GM23338 (cell line): Measurements from ENCODE around the gene STAMBPL1. TPM values are rescaled to one million over a fixed set of nuclear protein-coding genes. Genes with fewer than 3 reads are reported as not detected.
A peak's percentile ranks its signal among the peaks of the same experiment; 100 is the strongest.
"Not testable (repeated sequence)": the region's sequence is repeated elsewhere in the genome, so short reads cannot be mapped to it uniquely, and the experiment has no call there.

Experiments
- ATAC-seq: fragments of 200-7000 bp; cut with Tn5 transposase; 3 replicates; pipeline ENCODE4 v1.9.1; 2020
- DNase-seq: peaks from one replicate; pipeline ENCODE4 v3.0.0-alpha.2; 2015; ENCODE audit warnings: low spot score
- H2AFZ ChIP-seq: fragments of 200-600 bp; sonication (generic); 2 replicates; pipeline ENCODE4 v1.8.0; 2016; ENCODE audit warnings: antibody characterized with exemption, mild to moderate bottlenecking, moderate library complexity
- H3F3A ChIP-seq: fragments of 200-600 bp; sonication (generic); replicated peaks from 2 replicates; pipeline ENCODE4 v1.8.0; 2017; ENCODE audit warnings: antibody characterized with exemption, mixed run types, low read depth
- H3K27ac ChIP-seq: fragments of 200-600 bp; sonication (generic); 2 replicates; pipeline ENCODE4 v1.6.1; 2016; ENCODE audit warnings: low read depth
- H3K27me3 ChIP-seq: fragments of 200-600 bp; sonication (generic); 2 replicates; pipeline ENCODE4 v1.8.0; 2016; ENCODE audit warnings: mild to moderate bottlenecking, mixed run types, moderate library complexity; ENCODE audit not compliant: insufficient read depth
- H3K36me3 ChIP-seq: fragments of 200-600 bp; sonication (generic); 2 replicates; pipeline ENCODE4 v1.8.0; 2016; ENCODE audit warnings: mild to moderate bottlenecking; ENCODE audit not compliant: insufficient read depth
- H3K4me1 ChIP-seq: fragments of 200-600 bp; sonication (generic); 2 replicates; pipeline ENCODE4 v1.8.0; 2016; ENCODE audit warnings: mild to moderate bottlenecking, moderate library complexity; ENCODE audit not compliant: insufficient read depth
- H3K4me2 ChIP-seq: fragments of 200-600 bp; sonication (generic); 2 replicates; pipeline ENCODE4 v1.7.1; 2017; ENCODE audit warnings: mixed run types
- H3K4me3 ChIP-seq: fragments of 200-600 bp; sonication (generic); 2 replicates; pipeline ENCODE4 v1.6.1; 2016; ENCODE audit warnings: mixed run types
- H3K79me2 ChIP-seq: fragments of 200-600 bp; sonication (generic); replicated peaks from 2 replicates; pipeline ENCODE4 v1.8.0; 2017; ENCODE audit warnings: mild to moderate bottlenecking; ENCODE audit not compliant: insufficient read depth
- H3K9me2 ChIP-seq: fragments of 200-600 bp; sonication (generic); 2 replicates; pipeline ENCODE4 v1.8.0; 2017; ENCODE audit not compliant: insufficient read depth
- H4K20me1 ChIP-seq: fragments of 200-600 bp; sonication (generic); replicated peaks from 2 replicates; pipeline ENCODE4 v1.8.0; 2017; ENCODE audit warnings: mild to moderate bottlenecking; ENCODE audit not compliant: insufficient read depth
- H3K27ac Mint-ChIP-seq: 2 replicates; pipeline ENCODE4 v1.8.0; 2020; ENCODE audit warnings: inconsistent platforms, mild to moderate bottlenecking, moderate library complexity, mixed read lengths
- H3K27me3 Mint-ChIP-seq: 3 replicates; pipeline ENCODE4 v1.8.0; 2022; ENCODE audit warnings: low read depth, mild to moderate bottlenecking, moderate library complexity, mixed read lengths, inconsistent platforms; ENCODE audit not compliant: insufficient read depth, poor library complexity
- H3K36me3 Mint-ChIP-seq: 3 replicates; pipeline ENCODE4 v1.8.0; 2021; ENCODE audit warnings: low read depth, mild to moderate bottlenecking, inconsistent platforms, moderate library complexity, mixed read lengths
- H3K4me1 Mint-ChIP-seq: 3 replicates; pipeline ENCODE4 v1.8.0; 2020; ENCODE audit warnings: mild to moderate bottlenecking, inconsistent platforms, mixed read lengths
- H3K4me3 Mint-ChIP-seq: 3 replicates; pipeline ENCODE4 v1.8.0; 2021; ENCODE audit warnings: moderate library complexity, mild to moderate bottlenecking, inconsistent platforms, mixed read lengths
- H3K9me3 Mint-ChIP-seq: 3 replicates; pipeline ENCODE4 v1.8.0; 2020; ENCODE audit warnings: moderate library complexity, mild to moderate bottlenecking, inconsistent platforms, mixed read lengths
- CREB1 ChIP-seq: fragments of 250-450 bp; sonication (Bioruptor Pico); IDR thresholded peaks from 2 replicates; pipeline ENCODE4 v1.5.0; 2020; ENCODE audit warnings: low read depth, mild to moderate bottlenecking, moderate library complexity
- NANOG ChIP-seq: IDR thresholded peaks from 2 replicates; pipeline ENCODE4 v1.6.1; 2016; ENCODE audit warnings: antibody characterized with exemption, borderline replicate concordance
- POLR2AphosphoS5 ChIP-seq: IDR thresholded peaks from 2 replicates; pipeline ENCODE4 v1.6.1; 2016; ENCODE audit warnings: antibody characterized with exemption, low read depth
- STAT1 ChIP-seq: IDR thresholded peaks from one replicate; pipeline ENCODE4 v1.6.1; 2016; ENCODE audit warnings: antibody characterized with exemption; ENCODE audit not compliant: unreplicated experiment
- ZNF331 ChIP-seq: fragments of 250-450 bp; sonication (Bioruptor Pico); IDR thresholded peaks from 2 replicates; pipeline ENCODE4 v1.5.0; 2020; ENCODE audit warnings: low read depth, mild to moderate bottlenecking, moderate library complexity
- polyA plus RNA-seq: library from polyadenylated mRNA; unstranded; fragments of >200 nt; fragmentation: Nextera tagmentation; extraction: Ambion mirVana; gene quantifications from 2 replicates; pipeline ENCODE4 v1.2.1, GENCODE V29; 2016
- total RNA-seq: library from RNA; depleted of rRNA; stranded (reverse); fragments of >200 nt; shearing (Covaris generic); gene quantifications from 2 replicates; pipeline ENCODE4 v1.2.3, GENCODE V29; 2014
- TF ChIP-seq, protein P1 (sequence below), 2 experiments: fragments of 200-600 bp in 1 of 2; sonication (generic) in 1 of 2; conservative IDR thresholded peaks; 2 replicates each; pipeline versions ENCODE4 v1.5.1 to v1.6.1; 2016 to 2017; ENCODE audit warnings: antibody characterized with exemption in 2 of 2, low read depth in 2 of 2, mild to moderate bottlenecking in 2 of 2, moderate library complexity in 1 of 2
- TF ChIP-seq, protein P2 (sequence below): IDR thresholded peaks from 2 replicates; pipeline ENCODE4 v1.6.1; 2016; ENCODE audit warnings: antibody characterized with exemption

The STAMBPL1 gene
- total and polyA plus RNA-seq, 2 experiments from 2014 or later: 2.5 to 11.5 TPM

- H3K9me2 ChIP-seq, H3K4me3 ChIP-seq, H3K36me3 ChIP-seq, H3K36me3 Mint-ChIP-seq, ATAC-seq, H3K4me3 Mint-ChIP-seq, H3K4me1 ChIP-seq, H3K27me3 ChIP-seq, H2AFZ ChIP-seq, H3K4me2 ChIP-seq, H3K27me3 Mint-ChIP-seq, H3F3A ChIP-seq, H3K27ac Mint-ChIP-seq, H3K79me2 ChIP-seq, H3K27ac ChIP-seq, H3K9me3 Mint-ChIP-seq, DNase-seq, H4K20me1 ChIP-seq: not testable (repeated sequence)
- peaks cover 11% of the 10 kb centered on the region for H3K4me1 Mint-ChIP-seq
These were observed 52.0 kb downstream of the STAMBPL1 start for GRCh38 chr10:88932029-88932428.

- Mint-ChIP-seq H3K9me3 (no peaks in the 10 kb centered on the region), H3K27ac (peak overlapping the region; percentile 79), H3K4me1 (peaks cover 8% of the 10 kb centered on the region), H3K36me3 (no peaks in the 10 kb centered on the region), H3K27me3 (peaks cover 4% of the 10 kb centered on the region), H3K4me3 (no peak overlapping the region)
- H2AFZ ChIP-seq: no peak overlapping the region; the same call in 1 of the 2 replicates
- H3K79me2 ChIP-seq: no peaks in the 10 kb centered on the region
- no peak overlapping the region for H3K4me3 ChIP-seq
- ATAC-seq (peak; percentile 75), DNase-seq (peak; percentile 90)
- no peaks in the 10 kb centered on the region for H4K20me1 ChIP-seq
- H3K4me1 ChIP-seq: peaks cover 7% of the 10 kb centered on the region; the same call in 1 of the 2 replicates
- H3K9me2 ChIP-seq: no peaks in the 10 kb centered on the region
- no peak overlapping the region for H3K27ac ChIP-seq
- H3F3A ChIP-seq: no peaks in the 10 kb centered on the region
- H3K36me3 ChIP-seq: no peaks in the 10 kb centered on the region
- H3K4me2 ChIP-seq: no peak overlapping the region
- H3K27me3 ChIP-seq: no peaks in the 10 kb centered on the region
- TF ChIP-seq, protein P1, sequence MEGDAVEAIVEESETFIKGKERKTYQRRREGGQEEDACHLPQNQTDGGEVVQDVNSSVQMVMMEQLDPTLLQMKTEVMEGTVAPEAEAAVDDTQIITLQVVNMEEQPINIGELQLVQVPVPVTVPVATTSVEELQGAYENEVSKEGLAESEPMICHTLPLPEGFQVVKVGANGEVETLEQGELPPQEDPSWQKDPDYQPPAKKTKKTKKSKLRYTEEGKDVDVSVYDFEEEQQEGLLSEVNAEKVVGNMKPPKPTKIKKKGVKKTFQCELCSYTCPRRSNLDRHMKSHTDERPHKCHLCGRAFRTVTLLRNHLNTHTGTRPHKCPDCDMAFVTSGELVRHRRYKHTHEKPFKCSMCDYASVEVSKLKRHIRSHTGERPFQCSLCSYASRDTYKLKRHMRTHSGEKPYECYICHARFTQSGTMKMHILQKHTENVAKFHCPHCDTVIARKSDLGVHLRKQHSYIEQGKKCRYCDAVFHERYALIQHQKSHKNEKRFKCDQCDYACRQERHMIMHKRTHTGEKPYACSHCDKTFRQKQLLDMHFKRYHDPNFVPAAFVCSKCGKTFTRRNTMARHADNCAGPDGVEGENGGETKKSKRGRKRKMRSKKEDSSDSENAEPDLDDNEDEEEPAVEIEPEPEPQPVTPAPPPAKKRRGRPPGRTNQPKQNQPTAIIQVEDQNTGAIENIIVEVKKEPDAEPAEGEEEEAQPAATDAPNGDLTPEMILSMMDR (conservative IDR thresholded peaks at IDR 0.05; ENCODE audit: low read depth in 2 of 2): peak; percentile 90 to 92
- TF ChIP-seq STAT1 (no peak), ZNF331 (no peak), NANOG (no peak)
These were observed 52.7 kb downstream of the STAMBPL1 start for GRCh38 chr10:88932539-88933256.

DNA sequence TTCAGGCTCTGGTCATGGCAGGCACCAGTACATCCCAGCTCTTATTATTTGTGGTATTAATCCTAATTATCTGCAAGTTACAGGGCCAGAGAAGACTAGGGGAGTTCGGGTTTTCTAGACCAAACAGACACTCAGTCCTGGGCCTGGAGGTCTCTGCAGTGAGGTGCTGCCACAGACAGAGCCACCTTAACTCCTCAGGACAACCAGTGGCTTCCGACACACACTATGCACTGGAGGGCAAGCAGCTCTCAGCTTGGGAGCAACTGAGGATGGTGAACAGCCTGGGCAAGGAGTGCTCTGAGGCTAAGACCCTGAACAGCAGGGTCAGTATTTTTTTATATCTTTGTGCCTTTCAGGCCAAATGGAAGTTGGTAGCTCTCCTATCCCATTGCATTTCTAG lies 53.5 kb downstream of the STAMBPL1 start:
- Mint-ChIP-seq H3K27ac (no peak overlapping the region), H3K4me1 (peaks cover 8% of the 10 kb centered on the region), H3K36me3 (no peaks in the 10 kb centered on the region), H3K9me3 (no peaks in the 10 kb centered on the region), H3K27me3 (peaks cover 4% of the 10 kb centered on the region), H3K4me3 (no peak overlapping the region)
- no peaks in the 10 kb centered on the region for H3K27me3 ChIP-seq
- H3K36me3 ChIP-seq: no peaks in the 10 kb centered on the region
- no peaks in the 10 kb centered on the region for H4K20me1 ChIP-seq
- no peak overlapping the region for H2AFZ ChIP-seq
- H3K4me1 ChIP-seq: peaks cover 7% of the 10 kb centered on the region; the same call in 1 of the 2 replicates
- H3K27ac ChIP-seq: no peak overlapping the region
- DNase-seq (no peak), ATAC-seq (no peak)
- H3K4me3 ChIP-seq: no peak overlapping the region
- no peaks in the 10 kb centered on the region for H3F3A ChIP-seq
- H3K79me2 ChIP-seq: no peaks in the 10 kb centered on the region
- H3K4me2 ChIP-seq: no peak overlapping the region
- H3K9me2 ChIP-seq: no peaks in the 10 kb centered on the region
- TF ChIP-seq, protein P2, sequence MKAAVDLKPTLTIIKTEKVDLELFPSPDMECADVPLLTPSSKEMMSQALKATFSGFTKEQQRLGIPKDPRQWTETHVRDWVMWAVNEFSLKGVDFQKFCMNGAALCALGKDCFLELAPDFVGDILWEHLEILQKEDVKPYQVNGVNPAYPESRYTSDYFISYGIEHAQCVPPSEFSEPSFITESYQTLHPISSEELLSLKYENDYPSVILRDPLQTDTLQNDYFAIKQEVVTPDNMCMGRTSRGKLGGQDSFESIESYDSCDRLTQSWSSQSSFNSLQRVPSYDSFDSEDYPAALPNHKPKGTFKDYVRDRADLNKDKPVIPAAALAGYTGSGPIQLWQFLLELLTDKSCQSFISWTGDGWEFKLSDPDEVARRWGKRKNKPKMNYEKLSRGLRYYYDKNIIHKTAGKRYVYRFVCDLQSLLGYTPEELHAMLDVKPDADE: no peak
- TF ChIP-seq STAT1 (no peak), CREB1 (CRISPR knock-in tag) (no peak), POLR2AphosphoS5 (no peak)
- TF ChIP-seq, protein P1 (conservative IDR thresholded peaks at IDR 0.05; ENCODE audit: low read depth in 2 of 2): no peak
